ENCODE measurements around the gene APCDD1. TPM values are rescaled to one million over a fixed set of nuclear protein-coding genes. Genes with fewer than 3 reads are reported as not detected.
A peak's percentile ranks its signal among the peaks of the same experiment; 100 is the strongest.

The APCDD1 gene
- total RNA-seq, result 10 to 100 TPM; 53.3 to 73.2 TPM

DNA sequence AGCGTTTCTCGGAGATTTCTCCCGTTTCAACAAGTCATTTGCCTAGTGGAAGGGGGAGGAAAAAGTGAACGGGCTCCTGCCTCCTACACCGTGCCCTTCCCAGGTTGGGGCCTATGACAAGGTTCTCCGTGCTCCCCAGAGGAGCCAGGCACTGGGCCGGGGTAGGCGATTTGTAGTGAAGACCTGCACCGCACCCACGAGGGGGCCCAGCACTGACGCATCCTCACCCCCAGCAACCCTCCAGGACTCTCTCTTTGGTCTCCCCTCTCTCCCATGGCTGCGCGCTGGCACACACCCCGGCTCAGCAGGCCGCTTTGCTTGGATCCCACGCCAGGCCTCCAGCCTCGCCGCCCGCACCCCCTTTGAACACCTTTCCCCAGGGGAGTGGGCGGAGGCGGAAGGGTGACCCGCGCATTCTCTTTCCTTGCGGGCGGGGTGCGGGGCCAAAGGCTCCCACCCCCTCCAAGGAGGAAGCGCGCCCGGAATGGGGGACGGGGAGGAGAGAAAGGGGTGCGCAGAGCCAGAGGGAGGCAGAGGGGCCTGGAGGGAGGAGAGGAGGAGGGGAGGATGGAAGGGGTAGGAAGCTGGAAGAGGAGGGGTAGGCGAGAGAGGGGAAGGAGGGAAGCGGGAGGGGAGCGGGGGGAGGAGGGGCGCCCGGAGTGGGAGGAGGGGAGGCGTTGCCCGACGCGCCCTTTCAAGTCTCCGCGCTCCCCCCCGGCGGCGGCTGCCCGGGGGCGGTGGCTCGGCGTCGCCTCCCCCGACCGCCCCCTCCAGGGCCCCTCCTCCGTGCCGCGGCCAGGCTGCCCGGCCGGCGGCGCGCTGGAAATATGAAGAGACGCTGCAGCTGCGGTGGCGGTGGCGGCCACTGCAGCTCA is at the start of gene APCDD1:
APCDD1 (plus strand) TSS at position 830 of the 875 bp plus-strand sequence. CDS start 347 bp downstream, outside the sequence.
- Histone ChIP-seq H3K36me3 (no peaks in the 10 kb centered on the region), H3K27me3 (no peaks in the 10 kb centered on the region), H3K4me3 (peak within 1 kb of the TSS; percentile 66 to 75), H3K4me1 (peaks cover 0 to 18% of the 10 kb centered on the region in 2 donors), H3K9me3 (no peaks in the 10 kb centered on the region), H3K27ac (peak within 1 kb of the TSS; percentile 85)
- DNase-seq (ENCODE audit: low spot score), result peak; percentile 70
- TF ChIP-seq CTCF (IDR thresholded peaks at IDR 0.05), result no peak

- H3K27me3 ChIP-seq, result no peaks in the 10 kb centered on the region
- no peak for DNase-seq (ENCODE audit: low spot score)
- no peak for TF ChIP-seq CTCF (IDR thresholded peaks at IDR 0.05)
- H3K4me1 ChIP-seq, result peaks cover 0 to 18% of the 10 kb centered on the region in 2 donors
- H3K4me3 ChIP-seq, result no peak overlapping the region
- no peaks in the 10 kb centered on the region for H3K36me3 ChIP-seq
- H3K27ac ChIP-seq, result peak overlapping the region in 1 of 2 donors; percentile 57
- H3K9me3 ChIP-seq, result no peaks in the 10 kb centered on the region
These were observed 49.4 kb upstream of the APCDD1 start for GRCh38 chr18:10405014-10405493.

DNA sequence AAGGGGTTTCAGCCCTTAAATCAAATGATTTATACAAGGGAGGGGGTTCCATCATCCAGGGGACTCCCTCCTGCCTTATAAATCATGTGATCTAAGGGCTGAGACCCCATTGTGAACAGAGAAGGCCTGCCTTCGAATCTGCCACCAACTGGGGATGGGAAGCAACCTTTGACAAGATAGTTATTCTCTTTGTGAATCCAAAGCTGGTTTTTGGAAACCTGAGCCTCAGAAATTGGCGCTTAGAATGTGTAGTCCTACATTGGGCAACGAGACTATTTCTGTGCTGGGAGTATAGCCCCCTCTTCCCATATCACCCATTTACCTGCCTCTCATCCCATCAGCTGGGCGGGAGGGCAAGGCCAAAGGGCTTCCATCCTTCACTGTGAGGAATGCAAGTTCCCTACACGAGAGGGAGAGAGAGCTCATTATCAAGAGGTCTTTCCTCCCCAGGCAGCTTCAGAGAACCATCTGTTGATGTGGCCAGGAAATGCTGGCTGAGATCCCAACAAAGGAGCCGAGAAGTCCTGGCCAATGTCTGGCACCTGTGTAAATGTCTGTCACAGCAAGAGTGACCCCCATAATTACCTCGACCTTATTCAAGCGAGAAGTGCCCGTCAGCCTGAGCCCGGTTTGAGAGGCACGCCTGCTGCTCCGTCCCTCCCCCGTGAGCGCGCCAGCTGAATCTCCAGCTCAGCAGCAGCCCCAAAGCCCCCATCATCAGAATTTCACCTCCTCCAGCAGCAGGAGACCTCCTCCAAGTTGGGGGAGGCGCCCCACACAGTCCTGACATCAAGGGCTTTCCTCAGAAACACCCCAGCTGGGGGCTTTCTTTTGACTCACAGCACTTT is 48.4 kb upstream of the APCDD1 start:
- DNase-seq (ENCODE audit: low spot score), result no peak
- H3K4me1 ChIP-seq, result peaks cover 0 to 18% of the 10 kb centered on the region in 2 donors
- TF ChIP-seq CTCF (IDR thresholded peaks at IDR 0.05), result no peak
- H3K36me3 ChIP-seq, result no peaks in the 10 kb centered on the region
- no peaks in the 10 kb centered on the region for H3K9me3 ChIP-seq
- H3K4me3 ChIP-seq, result no peak overlapping the region
- H3K27ac ChIP-seq, result no peak overlapping the region
- H3K27me3 ChIP-seq, result no peaks in the 10 kb centered on the region

DNA sequence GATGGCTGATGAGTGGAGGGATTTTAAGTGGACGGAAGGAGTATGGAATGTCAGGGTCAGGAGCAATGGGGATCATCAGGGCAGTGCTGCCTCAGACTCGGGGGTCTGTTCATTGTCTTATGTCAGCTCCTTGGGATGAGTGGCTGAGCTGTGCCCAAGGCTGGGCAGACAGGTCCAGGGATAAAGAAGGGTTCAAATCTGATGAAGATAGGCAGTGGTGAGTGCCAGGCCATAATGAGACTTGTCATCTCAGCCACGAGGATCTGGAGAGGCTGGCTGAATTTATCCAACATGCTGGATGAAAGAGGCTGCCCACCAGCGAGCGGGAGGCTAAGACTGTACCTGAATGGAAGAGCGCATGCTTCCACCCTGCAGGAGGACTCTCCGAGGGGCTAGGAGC is 46.3 kb upstream of the APCDD1 start:
- peaks cover 0 to 18% of the 10 kb centered on the region in 2 donors for H3K4me1 ChIP-seq

DNA sequence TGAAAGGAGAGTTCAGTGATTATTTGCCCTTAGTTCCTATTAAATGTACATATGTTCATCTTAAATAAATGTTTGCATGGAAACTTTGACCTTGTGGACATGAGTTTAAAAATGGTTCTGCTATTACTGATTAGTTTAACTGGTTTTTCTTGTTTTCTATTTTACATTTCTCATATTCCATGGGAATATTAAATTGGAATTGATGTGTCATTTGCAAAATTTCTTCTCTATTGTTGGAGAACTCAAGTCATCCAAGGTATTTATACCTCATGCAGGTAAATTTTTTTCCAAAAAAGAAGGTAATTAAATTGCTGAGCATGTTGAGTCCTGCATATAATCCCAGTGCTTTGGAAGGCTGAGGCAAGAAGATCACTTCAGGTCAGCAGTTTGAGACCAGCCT is 45.4 kb upstream of the APCDD1 start:
- Histone ChIP-seq H3K4me3 (no peak overlapping the region), H3K4me1 (peaks cover 0 to 18% of the 10 kb centered on the region in 2 donors), H3K9me3 (no peaks in the 10 kb centered on the region), H3K36me3 (no peaks in the 10 kb centered on the region), H3K27ac (no peak overlapping the region), H3K27me3 (no peaks in the 10 kb centered on the region)
- no peak for DNase-seq (ENCODE audit: low spot score)
- TF ChIP-seq CTCF (IDR thresholded peaks at IDR 0.05), result no peak

More for the DNA sequence above, 46.3 kb upstream of the APCDD1 start:
- no peak for TF ChIP-seq CTCF (IDR thresholded peaks at IDR 0.05)
- no peak overlapping the region for H3K4me3 ChIP-seq
- H3K27me3 ChIP-seq, result no peaks in the 10 kb centered on the region
- no peak overlapping the region for H3K27ac ChIP-seq
- H3K36me3 ChIP-seq, result no peaks in the 10 kb centered on the region
- DNase-seq (ENCODE audit: low spot score), result no peak
- H3K9me3 ChIP-seq, result no peaks in the 10 kb centered on the region
